Motor neuron (in vitro differentiated cells): ENCODE measurements around the gene AQP12A. TPM values are rescaled to one million over a fixed set of nuclear protein-coding genes. Genes with fewer than 3 reads are reported as not detected.

Source experiments
- ATAC-seq, 8 experiments: fragments of 200-7000 bp; cut with Tn5 transposase; replicated peaks in 6 of 8; 2 replicates each; pipeline ENCODE4 v1.8.0; 2021; ENCODE audit warnings: mild to moderate bottlenecking in 8 of 8, moderate library complexity in 8 of 8
- H3K27ac ChIP-seq, 2 donors: fragments of 250-450 bp; sonication (Bioruptor Pico); 2 replicates each; pipeline ENCODE4 v1.9.0; 2021; ENCODE audit warnings: antibody characterized with exemption in 2 of 2, mild to moderate bottlenecking in 2 of 2, moderate library complexity in 1 of 2
- H3K4me1 ChIP-seq, 2 donors: fragments of 250-450 bp; sonication (Bioruptor Pico); replicated peaks in 1 of 2; 2 replicates each; pipeline ENCODE4 v1.6.1; 2021; ENCODE audit warnings: antibody characterized with exemption in 2 of 2, mild to moderate bottlenecking in 2 of 2, moderate library complexity in 1 of 2
- H3K4me3 ChIP-seq, 5 donors: fragments of 250-450 bp; sonication (Bioruptor Pico); 2 replicates each; pipeline ENCODE4 v1.9.0; 2021; ENCODE audit warnings: antibody characterized with exemption in 5 of 5, mild to moderate bottlenecking in 5 of 5, moderate library complexity in 4 of 5
- WGBS, 10 experiments: fragments of 450-650 bp; shearing (Covaris generic); methylation state at CpG; one replicate each; pipeline ENCODE4 v1.0.0; 2022; 5-methylcytosine and 5-hydroxymethylcytosine counted together
- in situ Hi-C, 9 experiments: fragments of 400-800 bp; cut with MboI; loops; one replicate each; pipeline ENCODE4 v1.15.0; 2021; ENCODE audit warnings: low sequenced_read_pairs in 9 of 9, low pct_unique_long_range_greater_than_20kb in 2 of 9; ENCODE audit not compliant: unreplicated experiment in 9 of 9
- total RNA-seq, 8 experiments: library from RNA; unstranded; fragments of 300-600 nt; gene quantifications; 2 replicates each; pipeline versions ENCODE4 v1.2.3 to v1.2.4, GENCODE V29; 2022

The AQP12A gene
- total RNA-seq, 8 experiments from 2014 or later: not detected

DNA sequence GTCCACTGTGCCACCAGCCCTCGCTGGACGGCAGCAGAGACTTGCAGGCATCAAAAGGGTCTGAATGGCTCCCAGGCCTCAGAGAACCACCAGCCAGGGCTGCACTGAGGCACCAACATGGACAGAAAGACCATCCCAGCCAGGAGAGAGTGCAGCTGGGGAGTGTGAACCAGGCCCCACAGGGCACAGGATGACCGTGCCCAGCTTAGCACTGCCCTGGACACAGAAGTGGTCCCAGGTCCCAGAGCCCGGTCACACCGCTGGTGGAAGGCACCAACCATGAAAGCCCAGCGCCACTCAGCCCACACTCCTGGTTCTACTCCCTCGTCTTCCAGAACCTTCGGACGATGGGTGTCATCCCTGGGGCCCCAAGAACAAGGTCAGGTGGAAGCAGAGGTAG, 20.5 kb downstream of the AQP12A start:
- in situ Hi-C loops: no loop called here
- H3K4me3 ChIP-seq: no peak overlapping the region
- no peak overlapping the region for H3K27ac ChIP-seq
- WGBS, 10 experiments: 57 to 100% (median 79%) methylated on average over 2 to 5 of the region's 9 CpGs; no CpG with 5 or more reads in 6 of the 10 experiments
- no peaks in the 10 kb centered on the region for H3K4me1 ChIP-seq
- peak in 1 of 8 experiments; percentile 1 for ATAC-seq

DNA sequence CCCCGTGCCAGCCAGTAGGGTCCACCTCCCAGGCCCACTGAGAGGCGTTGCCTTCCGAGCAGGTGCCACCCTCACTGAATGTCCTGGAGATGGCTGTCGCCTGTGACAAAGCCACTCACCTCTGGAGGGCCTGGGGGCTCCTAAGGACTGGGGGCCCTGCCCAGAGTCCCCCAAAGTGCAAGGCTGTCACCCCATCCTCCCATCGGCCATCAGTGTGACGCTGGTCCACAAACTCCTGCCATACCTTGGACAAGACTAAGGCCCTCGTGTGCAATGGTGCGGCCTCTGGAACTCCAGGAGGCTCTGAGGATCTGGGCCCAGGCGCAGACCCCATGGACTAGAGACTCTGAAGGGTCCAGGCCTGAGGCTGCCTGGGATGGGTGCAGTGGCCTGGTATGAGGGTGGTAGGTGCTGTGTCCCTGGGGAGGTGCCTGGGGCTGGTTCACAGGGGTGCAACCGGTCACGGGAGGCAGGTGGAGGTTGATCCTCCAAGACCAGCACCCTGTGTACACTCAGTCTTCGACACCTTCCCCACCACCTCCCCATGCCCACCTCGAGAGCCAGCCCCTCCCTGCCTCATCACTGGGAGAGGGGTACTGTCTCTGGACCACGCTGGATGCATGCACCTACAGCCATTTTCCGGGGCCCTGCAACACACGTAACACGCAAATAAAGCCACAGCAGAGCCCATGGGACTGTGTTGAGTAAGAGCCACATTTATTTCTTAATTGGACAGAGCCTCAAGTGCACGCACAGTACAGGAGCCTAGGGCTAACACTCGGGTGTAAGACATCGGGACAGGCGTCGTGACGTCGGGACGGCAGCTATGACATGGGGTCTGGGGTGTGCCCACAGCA, 21.6 kb downstream of the AQP12A start:
- Histone ChIP-seq H3K4me1 (no peaks in the 10 kb centered on the region), H3K4me3 (no peak overlapping the region), H3K27ac (no peak overlapping the region)
- peak in 5 of 8 experiments; percentile 3 to 27 (median 11) for ATAC-seq
- in situ Hi-C loops: no loop called here
- 50 to 98% (median 83%) methylated on average over 2 to 7 of the region's 25 CpGs; no CpG with 5 or more reads in 5 of the 10 experiments for WGBS, 10 experiments

DNA sequence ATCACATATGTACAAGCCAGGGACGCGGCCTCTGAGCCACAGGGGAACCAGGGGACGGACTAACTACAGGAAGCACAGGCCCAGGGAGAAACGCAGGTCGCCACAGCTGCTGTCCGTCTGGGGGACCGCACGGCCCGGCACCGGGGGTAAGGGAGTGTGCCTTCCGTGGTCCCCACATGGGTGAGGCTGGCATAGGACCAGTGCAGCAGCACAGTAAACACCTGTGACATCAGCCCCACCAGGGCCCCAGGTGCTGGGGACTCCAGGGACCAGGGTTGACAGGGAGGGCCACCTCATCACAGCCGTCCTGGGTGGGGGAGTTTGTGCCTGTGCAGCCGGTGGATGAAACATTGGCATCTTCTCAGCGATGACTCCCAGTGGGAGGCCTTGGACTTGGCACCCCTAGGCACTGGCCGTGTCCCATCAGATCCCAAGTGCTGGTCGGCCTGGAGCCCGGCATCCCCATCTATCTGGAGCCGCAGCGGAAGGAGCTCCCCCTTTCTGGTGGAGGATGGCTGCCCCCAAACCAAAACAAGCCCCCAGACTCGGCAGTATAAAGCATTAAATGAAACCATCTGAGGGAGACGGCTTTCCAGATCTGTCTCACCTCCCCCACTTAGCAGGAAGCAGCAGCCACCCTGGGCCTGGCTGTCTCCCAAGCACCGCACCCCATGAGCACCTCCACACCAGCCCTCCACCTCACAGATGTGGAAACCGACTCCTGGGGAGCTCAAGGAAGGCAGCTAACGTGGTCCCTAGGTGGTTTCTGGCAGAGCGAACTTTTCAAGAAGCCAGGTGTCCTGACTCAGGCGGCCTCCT, 22.5 kb downstream of the AQP12A start:
- no peaks in the 10 kb centered on the region for H3K4me1 ChIP-seq
- in situ Hi-C loops: no loop called here
- H3K27ac ChIP-seq: no peak overlapping the region
- H3K4me3 ChIP-seq: no peak overlapping the region
- 9 to 90% (median 69%) methylated on average over 2 to 9 of the region's 26 CpGs; no CpG with 5 or more reads in 4 of the 10 experiments for WGBS, 10 experiments
- ATAC-seq: peak in 5 of 8 experiments; percentile 5 to 20 (median 14)

DNA sequence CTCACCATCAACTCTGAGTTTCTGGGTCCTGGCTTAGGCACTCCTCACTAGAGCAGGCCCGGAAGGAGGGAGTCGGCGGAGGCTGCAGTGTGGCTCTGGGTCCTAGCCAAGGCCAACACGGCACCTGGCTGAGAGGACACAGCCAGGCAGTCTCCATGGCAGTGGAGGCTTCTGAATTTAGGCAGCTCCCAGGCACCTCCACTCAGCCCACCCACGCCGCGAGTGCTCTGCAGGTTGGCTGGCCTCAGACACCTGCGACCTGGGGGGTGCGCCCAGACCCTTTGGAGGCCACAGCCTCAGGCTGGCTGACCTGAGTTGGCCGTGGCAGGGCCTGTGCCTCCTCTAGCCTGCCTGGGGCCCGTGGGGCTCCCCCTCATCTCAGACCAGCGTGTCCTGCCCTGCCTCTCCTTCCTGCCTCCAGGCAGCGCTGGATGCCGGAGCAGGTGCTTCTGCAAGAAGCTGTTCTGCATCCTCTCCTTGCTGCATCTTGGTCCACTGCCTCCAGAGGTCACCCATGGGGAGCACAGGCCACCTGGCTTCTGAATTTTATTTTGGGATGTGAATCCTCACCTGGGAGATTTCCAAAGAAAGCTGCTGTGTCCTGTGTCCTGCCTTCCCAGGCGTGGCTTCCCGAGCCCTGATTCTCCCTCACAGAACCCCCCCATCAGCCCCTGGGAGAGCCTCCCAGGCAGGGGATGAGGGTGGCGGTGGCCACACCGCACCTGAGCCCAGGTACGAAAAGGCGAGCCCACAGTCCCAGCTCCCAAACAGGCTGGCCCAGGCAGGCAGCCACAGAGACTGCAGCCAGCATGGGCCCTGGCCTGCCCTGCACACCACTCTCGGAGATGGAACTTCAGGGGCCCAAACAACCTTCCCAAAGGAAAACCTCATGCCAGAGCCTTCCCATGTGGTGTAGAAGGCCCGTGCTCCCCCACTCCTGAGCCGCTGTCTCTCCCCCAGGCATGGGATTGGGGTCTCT, 23.4 kb downstream of the AQP12A start:
- H3K4me3 ChIP-seq: no peak overlapping the region
- no peaks in the 10 kb centered on the region for H3K4me1 ChIP-seq
- in situ Hi-C loops: no loop called here
- H3K27ac ChIP-seq: no peak overlapping the region
- peak in 5 of 8 experiments; percentile 5 to 19 (median 16) for ATAC-seq
- WGBS, 10 experiments: 14 to 100% (median 86%) methylated on average over 1 to 12 of the region's 23 CpGs; no CpG with 5 or more reads in 7 of the 10 experiments

DNA sequence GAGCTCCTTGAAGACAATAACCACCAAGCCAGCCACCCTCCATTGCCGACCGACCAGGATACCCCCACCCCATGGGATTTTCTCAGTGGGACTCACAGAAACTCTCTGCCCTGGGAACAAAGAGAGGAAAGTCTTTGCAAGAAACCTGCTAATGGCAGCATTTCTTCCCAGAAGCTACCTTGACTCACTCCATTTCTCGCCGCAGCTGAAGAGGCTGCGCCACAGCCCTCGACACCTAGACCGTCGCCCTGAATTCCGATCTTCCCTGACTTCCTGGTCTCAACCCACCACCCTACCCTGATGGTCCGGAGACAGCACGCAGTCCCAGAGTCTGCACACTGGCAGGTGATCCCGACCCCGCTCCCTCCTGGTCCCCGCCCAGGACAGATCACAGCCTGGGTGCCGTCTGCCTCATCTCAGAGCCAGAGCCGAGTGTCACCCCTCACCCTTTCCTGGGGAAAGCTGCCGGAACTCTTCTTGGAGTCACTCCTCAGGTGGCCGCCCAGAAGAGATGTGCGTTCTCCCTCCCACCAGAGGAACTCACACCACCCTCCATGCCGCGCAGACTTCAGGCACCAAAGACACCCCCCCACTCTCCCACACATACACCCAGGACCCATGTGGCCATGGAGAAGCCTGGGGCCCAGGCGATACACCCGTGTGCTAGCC, 24.6 kb downstream of the AQP12A start:
- H3K4me1 ChIP-seq: no peaks in the 10 kb centered on the region
- ATAC-seq: no peak
- in situ Hi-C loops: no loop called here
- H3K4me3 ChIP-seq: no peak overlapping the region
- WGBS, 10 experiments: 45 to 100% (median 90%) methylated on average over 1 to 9 of the region's 23 CpGs; no CpG with 5 or more reads in 2 of the 10 experiments
- no peak overlapping the region for H3K27ac ChIP-seq

DNA sequence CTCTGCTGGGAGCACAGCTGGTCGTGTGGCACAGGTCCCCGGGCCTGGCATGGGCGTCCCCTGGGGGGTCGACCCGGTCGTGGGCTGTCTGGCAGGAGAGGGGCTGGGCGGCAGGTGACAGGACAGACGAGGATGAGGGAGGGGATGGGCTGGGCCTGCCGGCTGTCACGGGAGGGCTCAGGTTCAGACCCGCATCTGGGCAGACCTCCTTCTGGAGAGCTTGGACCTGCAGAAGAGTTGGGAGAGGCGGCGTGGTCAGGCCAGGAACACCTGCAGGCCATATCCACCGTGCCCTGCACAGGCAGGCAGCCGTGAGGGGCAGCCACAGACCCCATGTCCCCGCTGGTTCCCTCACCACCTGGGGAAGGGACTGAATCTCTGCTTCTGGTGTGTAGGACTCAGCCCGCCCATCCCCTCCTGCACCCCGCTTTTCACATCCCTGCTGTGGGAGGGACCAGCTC, 25.5 kb downstream of the AQP12A start:
- Histone ChIP-seq H3K4me1 (no peaks in the 10 kb centered on the region), H3K27ac (no peak overlapping the region), H3K4me3 (no peak overlapping the region)
- no peak for ATAC-seq
- 33 to 100% (median 92%) methylated on average over 2 to 5 of the region's 18 CpGs; no CpG with 5 or more reads in 5 of the 10 experiments for WGBS, 10 experiments
- in situ Hi-C loops: no loop called here

DNA sequence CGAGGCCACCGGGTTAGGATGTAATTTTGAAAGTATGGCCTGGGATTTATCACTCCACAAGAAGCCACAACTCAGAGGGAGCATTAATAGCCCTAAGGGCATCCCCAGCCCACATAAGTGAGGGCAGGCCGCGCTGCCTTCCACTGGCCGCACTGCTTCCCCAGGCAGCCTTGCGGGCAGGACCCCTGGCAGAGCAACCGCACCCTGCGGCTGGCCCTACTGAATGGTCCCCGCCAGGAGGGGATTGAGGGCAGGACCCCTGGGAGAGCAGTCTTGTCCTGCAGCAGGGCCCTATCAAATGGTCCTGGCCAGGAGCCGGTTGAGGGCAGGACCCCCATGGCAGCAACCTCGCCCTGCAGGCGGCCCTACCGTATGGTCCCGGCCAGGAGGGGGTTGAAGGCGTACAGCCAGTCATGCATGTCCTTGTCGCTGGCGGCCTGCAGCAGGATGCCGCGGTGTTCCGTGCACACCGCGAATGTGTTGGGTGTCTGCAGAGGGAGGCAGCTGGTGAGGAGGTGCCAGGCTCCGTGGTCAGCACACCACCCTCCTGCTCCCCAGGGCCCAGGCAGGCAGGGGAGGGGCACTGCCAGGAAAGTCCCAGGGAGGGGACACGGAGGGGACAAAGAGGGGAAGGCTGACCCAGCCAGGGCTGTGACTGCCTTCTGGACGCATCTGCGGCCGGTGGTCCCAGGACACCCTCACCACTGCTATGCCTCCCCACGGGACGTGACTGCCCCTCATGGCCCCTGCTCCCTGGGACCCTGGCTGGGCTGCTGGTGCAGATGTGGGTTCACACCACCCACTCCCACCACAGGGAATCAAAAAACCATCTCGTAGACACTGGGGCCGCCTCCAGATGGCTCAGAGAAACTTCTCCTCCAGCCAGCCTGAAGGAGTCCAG, 26.3 kb downstream of the AQP12A start:
- WGBS, 10 experiments: 0 to 100% (median 100%) methylated on average over 1 to 3 of the region's 31 CpGs; no CpG with 5 or more reads in 4 of the 10 experiments
- H3K4me1 ChIP-seq: no peaks in the 10 kb centered on the region
- no peak overlapping the region for H3K27ac ChIP-seq
- ATAC-seq: no peak
- no peak overlapping the region for H3K4me3 ChIP-seq
- in situ Hi-C loops: no loop called here

DNA sequence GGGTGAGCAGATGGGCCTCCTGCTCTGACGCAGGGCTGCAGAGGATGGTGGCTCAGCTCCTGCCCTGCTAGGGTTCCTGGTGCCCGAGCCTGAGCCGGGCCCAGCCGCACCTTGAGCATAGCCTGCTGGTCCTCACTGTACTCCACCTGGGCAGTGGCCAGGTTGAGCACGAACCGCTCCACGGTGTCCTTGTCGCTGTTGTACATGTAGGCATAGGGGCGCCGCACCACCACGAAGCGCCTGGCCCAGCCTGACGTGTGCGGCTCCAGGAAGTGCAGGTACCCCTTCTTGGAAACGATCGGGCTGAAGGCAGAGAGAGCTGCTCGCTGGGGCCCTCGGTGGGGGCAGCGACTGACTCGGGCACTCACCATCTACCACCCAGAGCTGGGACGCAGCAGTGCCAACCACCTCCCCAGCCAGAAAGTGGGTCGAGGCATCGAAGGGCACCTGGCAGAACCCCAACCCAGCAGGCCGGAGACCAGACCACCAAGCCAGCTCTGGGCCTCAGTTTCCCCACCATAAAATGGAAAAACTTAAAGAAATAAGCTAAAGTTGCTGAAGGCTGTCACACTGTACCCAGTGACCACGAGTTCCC, 27.3 kb downstream of the AQP12A start:
- ATAC-seq: no peak
- Histone ChIP-seq H3K4me1 (no peaks in the 10 kb centered on the region), H3K27ac (no peak overlapping the region), H3K4me3 (no peak overlapping the region)
- WGBS, 10 experiments: 59 to 100% (median 87%) methylated on average over 1 to 6 of the region's 25 CpGs; no CpG with 5 or more reads in 5 of the 10 experiments
- in situ Hi-C loops: no loop called here

DNA sequence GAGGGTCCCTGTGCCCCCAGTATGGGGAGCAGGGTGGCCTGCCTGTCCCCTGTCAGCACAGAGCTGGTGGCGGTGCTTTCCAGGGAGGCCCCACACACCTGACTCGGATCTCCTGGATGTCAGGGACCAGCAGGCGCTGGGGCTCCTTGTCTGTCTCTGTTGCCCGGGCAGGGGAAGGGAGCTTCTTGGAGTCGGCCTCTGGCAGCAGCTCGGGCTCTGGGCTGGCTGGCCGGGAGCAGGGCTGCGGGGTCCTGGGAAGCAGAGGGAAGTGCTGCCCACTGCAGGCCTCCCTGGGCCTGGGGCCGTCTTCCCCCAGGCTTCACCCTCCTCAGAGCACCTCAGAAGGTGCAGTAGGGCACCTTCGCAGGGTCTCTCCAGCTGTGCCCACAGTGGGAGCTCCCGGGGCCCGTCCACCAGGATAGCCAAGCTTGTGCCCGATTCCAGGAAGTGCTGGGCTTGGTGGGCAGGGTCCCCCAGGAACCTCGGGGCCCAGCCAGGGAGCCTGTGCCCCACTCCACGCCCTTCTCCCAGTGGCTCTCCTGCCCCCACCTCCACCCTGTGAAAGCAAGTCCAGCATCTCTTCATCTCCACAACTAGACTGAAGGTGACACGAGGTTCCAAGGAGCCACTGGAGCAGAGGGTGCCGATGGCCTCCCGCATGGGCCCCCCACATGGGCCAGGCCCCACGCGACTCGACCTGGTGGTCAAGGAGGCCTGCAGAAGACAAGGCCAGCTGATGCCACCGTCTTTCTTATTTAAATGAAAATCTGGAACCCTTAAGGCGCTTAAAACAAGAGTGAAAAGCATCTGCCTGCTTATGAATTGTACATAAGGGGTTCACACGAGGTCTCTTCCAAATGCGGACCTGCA, 28.2 kb downstream of the AQP12A start:
- WGBS, 10 experiments: 0 to 100% (median 56%) methylated on average over 1 to 8 of the region's 25 CpGs; no CpG with 5 or more reads in 3 of the 10 experiments
- Histone ChIP-seq H3K4me3 (no peak overlapping the region), H3K27ac (no peak overlapping the region), H3K4me1 (no peaks in the 10 kb centered on the region)
- in situ Hi-C loops: no loop called here
- no peak for ATAC-seq
